Spinal cord (tissue), 10 donors: Measurements from ENCODE around the gene EYA2. TPM values are rescaled to one million over a fixed set of nuclear protein-coding genes. Genes with fewer than 3 reads are reported as not detected.

ENCODE experiments used
- DNase-seq, 6 donors: peaks; one replicate each; pipeline versions ENCODE4 v3.0.0 to v3.0.0-alpha.2; 2013 to 2015; ENCODE audit warnings: low spot score in 6 of 6, low read depth in 4 of 6
- H3K27ac ChIP-seq: one replicate; pipeline ENCODE4 v1.5.1; 2013; ENCODE audit warnings: low read depth, low read length, control low read depth
- H3K27me3 ChIP-seq: one replicate; pipeline ENCODE4 v1.6.1; 2013; ENCODE audit warnings: low read length; ENCODE audit not compliant: control insufficient read depth, insufficient read depth
- H3K36me3 ChIP-seq: one replicate; pipeline ENCODE4 v1.6.1; 2013; ENCODE audit warnings: low read length; ENCODE audit not compliant: control insufficient read depth, insufficient read depth
- H3K4me1 ChIP-seq: one replicate; pipeline ENCODE4 v1.6.1; 2013; ENCODE audit warnings: low read length; ENCODE audit not compliant: control insufficient read depth, insufficient read depth
- H3K4me3 ChIP-seq: one replicate; pipeline ENCODE4 v1.5.1; 2013; ENCODE audit warnings: low read depth, low read length, control low read depth
- H3K9me3 ChIP-seq: one replicate; pipeline ENCODE4 v1.6.1; 2013; ENCODE audit warnings: low read length; ENCODE audit not compliant: control insufficient read depth, insufficient read depth
- WGBS: methylation state at CpG from one replicate; pipeline ENCODE4 v1.1.5; 2013; ENCODE audit warnings: missing lambda C conversion rate; ENCODE audit not compliant: insufficient coverage; 5-methylcytosine and 5-hydroxymethylcytosine counted together
- polyA plus RNA-seq, 2 donors: library from polyadenylated mRNA; unstranded; fragments of 120-200 nt; gene quantifications; one replicate each; pipeline ENCODE4 v1.2.1, GENCODE V29; 2013; ENCODE audit not compliant: insufficient read length in 2 of 2
- small RNA-seq: library from RNA; depleted of rRNA; stranded (forward); fragments of <200 nt; gene quantifications from one replicate; pipeline ENCODE3, GENCODE V24; 2014; ENCODE audit warnings: low replicate concordance
- total RNA-seq, 2 donors: library from RNA; depleted of rRNA in 1 of 2; stranded (reverse); fragments of 120-200 nt in 1 of 2; fragments of >200 nt in 1 of 2; gene quantifications; one replicate each; pipeline versions ENCODE4 v1.2.3 to v1.2.4, GENCODE V29; 2013 to 2014
- donor health status: healthy.

The EYA2 gene
- total and polyA plus RNA-seq, 4 donors = 10.7 to 32.7 (median 25.0) TPM

GRCh38 chr20:47231382-47232039 is 336.9 kb downstream of the EYA2 start:
- H3K9me3 ChIP-seq = no peaks in the 10 kb centered on the region
- DNase-seq = peak in 1 of 6 donors; percentile 38
- H3K27ac ChIP-seq = peak overlapping the region; percentile 1
- H3K27me3 ChIP-seq = no peaks in the 10 kb centered on the region
- 76% methylated on average over 8 of the region's 16 CpGs for WGBS
- no peak overlapping the region for H3K4me3 ChIP-seq
- H3K4me1 ChIP-seq = peaks cover 3% of the 10 kb centered on the region
- H3K36me3 ChIP-seq = peaks cover 75% of the 10 kb centered on the region

GRCh38 chr20:47232518-47232917 is 337.9 kb downstream of the EYA2 start:
- Histone ChIP-seq H3K36me3 (peaks cover 73% of the 10 kb centered on the region), H3K4me3 (no peak overlapping the region), H3K27ac (no peak overlapping the region), H3K4me1 (peaks cover 3% of the 10 kb centered on the region), H3K9me3 (no peaks in the 10 kb centered on the region), H3K27me3 (no peaks in the 10 kb centered on the region)
- 80% methylated on average over 1 of the region's 3 CpGs for WGBS
- no peak for DNase-seq

GRCh38 chr20:47233333-47234188 is 338.9 kb downstream of the EYA2 start:
- Histone ChIP-seq H3K27me3 (no peaks in the 10 kb centered on the region), H3K36me3 (peaks cover 69% of the 10 kb centered on the region), H3K27ac (no peak overlapping the region), H3K4me3 (no peak overlapping the region), H3K9me3 (no peaks in the 10 kb centered on the region), H3K4me1 (peaks cover 3% of the 10 kb centered on the region)
- WGBS = 86% methylated on average over 4 of the region's 9 CpGs
- no peak for DNase-seq

- H3K4me3 ChIP-seq = no peak overlapping the region
- WGBS = 95% methylated on average over 4 of the region's 6 CpGs
- no peak overlapping the region for H3K27ac ChIP-seq
- H3K27me3 ChIP-seq = no peaks in the 10 kb centered on the region
- DNase-seq = no peak
- H3K9me3 ChIP-seq = no peaks in the 10 kb centered on the region
- peaks cover 3% of the 10 kb centered on the region for H3K4me1 ChIP-seq
- H3K36me3 ChIP-seq = peaks cover 67% of the 10 kb centered on the region
Observed at GRCh38 chr20:47235111-47235510, 340.5 kb downstream of the EYA2 start.

- WGBS = 69% methylated on average over 10 of the region's 14 CpGs
- Histone ChIP-seq H3K27ac (no peak overlapping the region), H3K27me3 (no peaks in the 10 kb centered on the region), H3K4me1 (peaks cover 2% of the 10 kb centered on the region), H3K9me3 (no peaks in the 10 kb centered on the region), H3K4me3 (no peak overlapping the region), H3K36me3 (peaks cover 66% of the 10 kb centered on the region)
- DNase-seq = no peak
Observed at GRCh38 chr20:47235853-47236638, 341.4 kb downstream of the EYA2 start.

- no peak overlapping the region for H3K27ac ChIP-seq
- no peaks in the 10 kb centered on the region for H3K9me3 ChIP-seq
- H3K36me3 ChIP-seq = peaks cover 63% of the 10 kb centered on the region
- no CpG with 5 or more reads among the region's 1 CpG for WGBS
- no peaks in the 10 kb centered on the region for H3K27me3 ChIP-seq
- no peak for DNase-seq
- no peaks in the 10 kb centered on the region for H3K4me1 ChIP-seq
- no peak overlapping the region for H3K4me3 ChIP-seq
Observed at GRCh38 chr20:47236639-47236900, 341.9 kb downstream of the EYA2 start.

GRCh38 chr20:47237715-47238114 is 343.1 kb downstream of the EYA2 start:
- Histone ChIP-seq H3K4me3 (no peak overlapping the region), H3K9me3 (no peaks in the 10 kb centered on the region), H3K27ac (no peak overlapping the region), H3K36me3 (peaks cover 62% of the 10 kb centered on the region), H3K27me3 (no peaks in the 10 kb centered on the region), H3K4me1 (peaks cover 6% of the 10 kb centered on the region)
- 80% methylated on average over 1 of the region's 4 CpGs for WGBS
- DNase-seq = peak in 1 of 6 donors; percentile 77

Small RNA genes within 50 kb of the gene (small RNA-seq; reads per million reads assigned to genes)
- gene MIR3616 = 0.06 reads per million

Other genes with a start within 250 kb of the EYA2 start
- gene SLC13A3, start 243.4 kb upstream of the EYA2 start, total RNA-seq = 100 to 1,000 TPM in 1 of 2 donors, 10 to 100 TPM in 1; 39.6 to 303 TPM
- gene SLC13A3, start 243.4 kb upstream of the EYA2 start, polyA plus RNA-seq = 10 to 100 TPM in 1 of 2 donors, 1 to 10 TPM in 1; 8.8 to 63.7 TPM
- 10 to 100 TPM; 22.4 to 35.6 TPM for gene TP53RK, start 205.4 kb upstream of the EYA2 start, total RNA-seq
- gene TP53RK, start 205.4 kb upstream of the EYA2 start, polyA plus RNA-seq = 10 to 100 TPM; 17.6 to 21.4 TPM
- 10 to 100 TPM; 19.5 to 31.1 TPM for gene SLC2A10, start 185.2 kb upstream of the EYA2 start, total RNA-seq
- 10 to 100 TPM; 14.6 to 15.2 TPM for gene SLC2A10, start 185.2 kb upstream of the EYA2 start, polyA plus RNA-seq